EH (cell line): ENCODE measurements around the gene NTRK2.
A peak's percentile ranks its signal among the peaks of the same experiment; 100 is the strongest.

Source experiments
- DNase-seq: peaks from one replicate; pipeline ENCODE4 v3.0.0-alpha.2; 2015; ENCODE audit warnings: low read depth

NTRK2 gene

GRCh38 chr9:85021686-85022085, 352.2 kb downstream of the NTRK2 start:
- DNase-seq, result no peak

- DNase-seq, result no peak
Observed at GRCh38 chr9:85024374-85024773, 354.8 kb downstream of the NTRK2 start.

GRCh38 chr9:85025638-85026037, 356.1 kb downstream of the NTRK2 start:
- no peak for DNase-seq

GRCh38 chr9:85027870-85028269, 358.3 kb downstream of the NTRK2 start:
- no peak for DNase-seq

- no peak for DNase-seq
Observed at GRCh38 chr9:85030316-85030715, 360.8 kb downstream of the NTRK2 start.

GRCh38 chr9:85036496-85036895, 367.0 kb downstream of the NTRK2 start:
- no peak for DNase-seq

- DNase-seq, result no peak
Observed at GRCh38 chr9:85038061-85038460, 368.5 kb downstream of the NTRK2 start.

GRCh38 chr9:85038824-85039608, 369.5 kb downstream of the NTRK2 start:
- DNase-seq, result peak; percentile 4

- no peak for DNase-seq
Observed at GRCh38 chr9:85040146-85040545, 370.6 kb downstream of the NTRK2 start.

GRCh38 chr9:85040821-85041465, 371.4 kb downstream of the NTRK2 start:
- no peak for DNase-seq

GRCh38 chr9:85041466-85042137, 372.1 kb downstream of the NTRK2 start:
- no peak for DNase-seq

GRCh38 chr9:85042981-85043647, 373.6 kb downstream of the NTRK2 start:
- no peak for DNase-seq

- no peak for DNase-seq
Observed at GRCh38 chr9:85045271-85045670, 375.7 kb downstream of the NTRK2 start.

- no peak for DNase-seq
Observed at GRCh38 chr9:85046475-85046874, 376.9 kb downstream of the NTRK2 start.

GRCh38 chr9:85053206-85053786, 383.8 kb downstream of the NTRK2 start:
- DNase-seq, result no peak

GRCh38 chr9:85054017-85054416, 384.5 kb downstream of the NTRK2 start:
- no peak for DNase-seq

GRCh38 chr9:85055506-85056202, 386.1 kb downstream of the NTRK2 start:
- DNase-seq, result no peak

GRCh38 chr9:85056203-85056572, 386.7 kb downstream of the NTRK2 start:
- no peak for DNase-seq

- no peak for DNase-seq
Observed at GRCh38 chr9:85061969-85062368, 392.4 kb downstream of the NTRK2 start.

GRCh38 chr9:85062385-85063022, 393.0 kb downstream of the NTRK2 start:
- DNase-seq, result no peak

- DNase-seq, result no peak
Observed at GRCh38 chr9:85064811-85065371, 395.4 kb downstream of the NTRK2 start.
